HG03039 (cell line): ENCODE results near the gene NFATC4.
"Not testable (repeated sequence)": the region's sequence is repeated elsewhere in the genome, so short reads cannot be mapped to it uniquely, and the experiment has no call there.

Experiments used
- ATAC-seq: cut with Tn5 transposase; IDR thresholded peaks from one replicate; pipeline ENCODE4 v1.9.1; 2021; ENCODE audit warnings: mild to moderate bottlenecking, moderate library complexity; ENCODE audit not compliant: unreplicated experiment

The NFATC4 gene

DNA sequence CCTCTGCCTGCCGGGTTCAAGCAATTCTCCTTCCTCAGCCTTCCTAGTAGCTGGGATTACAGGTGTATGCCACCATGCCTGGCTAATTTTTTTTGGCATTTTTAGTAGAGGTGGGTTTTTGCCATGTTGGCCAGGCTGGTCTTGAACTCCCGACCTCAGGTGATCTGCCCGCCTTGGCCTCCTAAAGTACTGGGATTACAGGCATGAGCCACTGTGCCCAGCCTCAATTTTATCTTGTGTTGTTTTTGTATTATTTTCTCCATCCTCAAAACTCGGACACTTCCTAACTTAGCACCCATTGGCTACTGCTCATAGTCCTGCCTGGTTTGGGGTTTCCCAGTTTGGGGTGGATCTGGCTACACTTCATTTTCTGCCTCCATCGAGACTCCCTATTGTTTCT, 19.6 kb downstream of the NFATC4 start:
- ATAC-seq, result not testable (repeated sequence)

DNA sequence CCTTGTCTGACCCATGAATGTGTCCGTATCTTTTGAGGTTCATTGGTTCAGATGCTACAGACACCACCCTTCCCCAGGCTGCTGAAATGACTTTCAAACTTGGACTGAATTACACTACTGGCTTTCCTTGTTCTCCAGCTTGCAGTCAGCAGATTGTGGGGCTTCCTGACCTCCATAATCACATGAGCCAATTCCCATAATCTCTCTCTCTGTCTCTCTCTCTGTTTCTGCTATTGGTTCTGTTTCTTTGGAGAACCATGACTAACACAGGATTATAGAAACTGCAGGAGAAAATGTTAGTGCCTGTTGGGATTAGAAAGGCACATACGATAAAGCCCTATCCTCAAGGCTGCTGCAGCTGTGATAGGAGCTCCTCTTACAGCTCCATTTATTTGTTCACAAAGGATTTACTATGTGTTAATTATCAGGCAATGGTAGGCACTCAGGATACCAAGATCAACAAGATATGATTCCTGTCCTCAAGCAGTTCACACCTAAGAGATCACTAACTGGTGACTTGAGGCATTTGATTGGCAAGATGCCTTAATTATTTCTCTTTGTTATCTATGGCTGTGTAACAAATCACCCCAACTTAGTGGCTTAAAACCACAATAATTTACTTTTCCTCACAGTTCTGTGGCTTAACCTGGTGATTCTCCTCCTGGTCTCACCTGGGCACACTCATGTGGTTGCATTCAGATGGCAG, 20.6 kb downstream of the NFATC4 start:
- no peak for ATAC-seq

DNA sequence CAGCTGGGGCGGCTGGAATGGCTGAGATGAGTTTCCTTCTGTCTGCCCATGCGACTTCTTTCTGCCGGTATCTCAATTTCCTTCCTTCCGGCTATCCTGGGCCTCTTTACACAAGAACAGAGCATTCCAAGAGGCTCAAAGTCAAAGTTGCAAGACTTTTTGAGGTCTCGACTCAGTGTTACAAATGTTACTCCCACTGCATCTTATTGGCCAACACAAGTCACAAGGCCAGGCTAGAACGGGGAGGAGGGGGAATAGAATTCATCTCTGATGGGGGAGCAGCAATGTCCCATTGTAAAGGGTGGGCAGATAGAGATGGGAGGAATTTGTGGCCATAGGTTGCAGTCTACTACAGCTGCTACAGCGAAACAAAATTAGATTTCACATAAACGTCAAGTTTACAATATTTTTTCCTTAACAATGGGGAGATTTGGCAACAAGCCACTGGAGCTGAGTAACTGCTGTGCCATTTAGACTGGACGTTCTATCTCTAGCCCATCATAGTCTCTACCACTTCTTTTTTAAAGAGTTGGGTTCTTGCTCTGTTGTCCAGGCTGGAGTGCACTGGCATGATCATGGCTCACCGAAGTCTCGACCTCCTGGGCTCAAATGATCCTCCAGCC, 21.4 kb downstream of the NFATC4 start:
- ATAC-seq, result no peak

DNA sequence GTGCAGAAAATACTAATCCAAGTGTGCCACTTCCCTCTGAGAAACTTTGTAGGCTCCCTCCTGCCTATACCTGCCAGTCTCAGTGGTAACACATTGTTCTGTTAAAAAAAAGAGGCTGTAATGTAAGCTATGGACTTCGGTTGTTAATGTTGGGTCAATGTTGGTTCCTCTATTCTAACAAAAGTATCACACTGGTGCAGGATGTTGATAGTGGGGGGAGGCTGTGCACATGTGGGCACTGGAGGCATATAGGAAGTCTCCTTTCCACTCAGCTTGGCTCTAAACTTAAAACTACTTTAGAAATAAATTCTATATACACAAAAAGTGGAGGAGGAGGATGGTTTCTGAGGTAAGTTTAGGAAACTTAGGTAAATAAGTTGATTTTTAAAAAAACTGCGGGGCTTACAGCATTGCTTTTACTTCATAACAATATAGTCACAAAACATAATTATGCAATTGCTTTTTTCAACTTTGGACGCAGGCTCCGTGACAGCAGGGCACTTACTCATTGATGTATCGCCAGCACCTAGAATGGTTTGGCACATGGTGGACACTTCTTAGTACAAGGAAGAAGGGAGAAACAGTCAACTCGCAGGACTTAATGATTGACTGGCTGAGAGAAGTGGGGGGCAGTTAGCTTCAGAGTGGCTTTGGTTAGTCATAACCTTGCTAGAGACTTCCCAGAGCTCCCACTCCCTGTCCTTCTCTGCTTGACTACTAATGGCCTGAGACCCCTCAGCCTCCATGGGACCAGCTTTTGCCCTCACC, 22.9 kb downstream of the NFATC4 start:
- ATAC-seq, result no peak

DNA sequence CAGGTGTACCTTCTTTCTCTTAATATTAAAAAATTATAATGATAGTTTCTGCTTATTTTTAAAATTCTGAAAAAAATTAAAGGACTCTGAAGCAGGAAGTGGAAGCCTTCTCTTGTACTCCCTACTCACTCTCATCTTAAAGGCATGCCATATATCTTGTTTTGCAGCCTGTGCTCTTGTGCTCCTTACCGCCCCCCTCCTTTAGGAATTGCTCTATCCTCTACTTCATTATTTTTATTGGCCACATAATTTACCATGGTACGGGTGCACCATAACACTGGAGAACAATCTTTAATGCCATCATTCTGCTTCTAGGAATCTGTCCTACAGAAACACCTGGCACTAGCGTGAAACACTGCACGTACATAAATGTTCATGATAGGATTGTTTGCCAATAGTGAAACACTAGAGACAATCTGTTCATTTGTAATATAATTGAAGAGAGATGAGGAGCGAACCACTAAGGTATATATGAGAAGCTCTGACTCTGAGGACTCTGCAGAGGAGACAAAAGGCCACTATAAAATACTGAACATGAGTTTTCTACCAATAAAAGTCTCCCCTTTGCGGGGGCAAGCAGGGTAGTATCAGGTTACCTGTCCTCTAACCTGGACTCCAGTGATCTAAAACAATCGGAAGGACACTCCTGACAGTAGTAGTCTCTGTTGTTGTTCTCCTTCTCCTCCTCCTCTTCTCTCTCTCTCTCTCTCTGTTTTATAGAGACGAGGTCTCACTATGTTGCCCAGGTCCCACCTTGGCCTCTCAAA, 24.5 kb downstream of the NFATC4 start:
- no peak for ATAC-seq

DNA sequence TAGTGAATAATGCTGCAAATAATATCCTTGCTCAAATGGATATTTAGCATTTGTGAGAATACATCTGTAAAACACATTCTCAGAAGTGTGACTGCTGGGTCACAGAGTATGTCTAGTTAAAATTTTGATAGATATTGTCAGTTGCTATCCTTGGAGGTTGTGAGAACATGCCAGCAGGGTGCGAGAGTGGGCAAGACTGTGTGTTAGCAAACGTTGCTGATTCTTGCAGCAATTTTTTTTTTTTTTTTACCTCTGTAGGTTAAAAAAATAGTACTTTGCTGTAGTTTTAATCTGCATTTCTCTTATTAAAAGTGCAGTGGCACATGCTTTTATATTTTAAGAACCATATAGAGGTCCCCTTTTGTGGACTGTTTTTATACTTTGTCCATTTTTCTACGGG, 26.3 kb downstream of the NFATC4 start:
- no peak for ATAC-seq

DNA sequence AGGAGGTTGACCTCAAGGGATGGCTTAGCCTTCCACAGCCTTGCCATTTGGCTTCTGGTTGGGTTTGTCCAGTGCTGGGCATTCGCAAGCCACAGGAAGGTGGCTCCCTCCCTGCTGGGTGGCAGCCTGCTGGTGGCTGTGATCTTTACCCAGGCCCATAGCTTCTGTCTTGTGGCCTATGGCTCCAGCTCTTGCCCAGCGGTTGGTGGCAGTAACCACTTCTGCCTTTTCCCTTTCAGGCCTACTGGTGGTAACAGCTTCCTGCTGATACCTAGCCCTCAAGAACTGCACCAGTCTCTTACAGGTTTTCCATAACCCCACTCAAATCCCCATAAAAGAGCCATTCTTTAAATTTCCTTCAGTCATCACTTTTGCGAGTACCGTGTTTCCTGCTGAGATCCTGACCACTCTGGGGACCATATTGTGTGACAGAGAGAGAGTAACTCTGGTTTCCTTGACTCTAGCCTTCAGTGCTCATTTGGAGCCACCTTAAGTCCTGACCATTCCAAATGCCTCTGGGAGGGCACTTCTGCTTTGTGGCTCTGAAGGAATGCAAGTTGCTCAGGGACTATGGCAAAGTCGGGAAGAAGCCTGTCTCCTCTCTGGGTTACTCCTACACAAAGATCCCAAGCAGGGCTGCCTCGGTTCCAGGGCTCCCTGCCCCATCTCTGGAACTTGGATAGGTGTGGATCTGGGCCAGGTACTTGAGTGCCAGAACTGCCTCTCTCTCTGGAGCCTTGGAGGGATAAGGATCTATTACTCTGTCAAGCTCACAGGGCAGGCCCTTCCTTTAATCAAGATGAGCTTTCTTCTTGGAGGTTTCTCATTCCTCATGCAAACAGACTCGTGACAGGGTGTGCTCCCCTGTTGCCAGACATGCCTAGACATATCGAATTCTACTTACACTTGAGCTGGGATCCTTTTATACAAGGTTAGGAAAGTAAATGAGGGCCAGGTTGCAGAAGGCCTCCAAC, 27.9 kb downstream of the NFATC4 start:
- ATAC-seq, result no peak

- no peak for ATAC-seq
Measured at GRCh38 chr14:24397639-24398292, 29.8 kb downstream of the NFATC4 start.

DNA sequence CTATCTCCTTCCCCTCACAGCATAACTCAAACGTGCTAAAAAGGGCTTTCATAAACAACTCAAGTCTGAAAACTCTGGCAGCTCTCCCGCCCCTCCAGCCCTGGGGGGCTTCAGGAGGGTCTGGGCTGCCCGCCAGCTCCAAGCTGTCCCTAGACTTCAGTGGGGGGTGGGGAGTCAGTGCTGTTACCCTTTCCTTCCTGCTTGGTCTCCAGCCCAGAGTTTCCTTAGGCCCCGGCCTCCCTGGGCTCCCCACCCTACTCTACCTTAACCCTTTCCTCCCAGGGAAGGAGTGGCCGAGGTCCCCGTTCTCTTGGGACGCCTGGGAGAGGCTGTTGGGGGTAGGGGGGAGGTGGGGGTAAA, 30.3 kb downstream of the NFATC4 start:
- no peak for ATAC-seq

- ATAC-seq, result no peak
Measured at GRCh38 chr14:24398653-24399446, 30.9 kb downstream of the NFATC4 start, which contains the start of gene NYNRIN. NYNRIN (plus strand) TSS chr14:24399003; CDS start chr14:24399247, 244 bp downstream.

- ATAC-seq, result no peak
Measured at GRCh38 chr14:24399447-24399822, 31.5 kb downstream of the NFATC4 start.

DNA sequence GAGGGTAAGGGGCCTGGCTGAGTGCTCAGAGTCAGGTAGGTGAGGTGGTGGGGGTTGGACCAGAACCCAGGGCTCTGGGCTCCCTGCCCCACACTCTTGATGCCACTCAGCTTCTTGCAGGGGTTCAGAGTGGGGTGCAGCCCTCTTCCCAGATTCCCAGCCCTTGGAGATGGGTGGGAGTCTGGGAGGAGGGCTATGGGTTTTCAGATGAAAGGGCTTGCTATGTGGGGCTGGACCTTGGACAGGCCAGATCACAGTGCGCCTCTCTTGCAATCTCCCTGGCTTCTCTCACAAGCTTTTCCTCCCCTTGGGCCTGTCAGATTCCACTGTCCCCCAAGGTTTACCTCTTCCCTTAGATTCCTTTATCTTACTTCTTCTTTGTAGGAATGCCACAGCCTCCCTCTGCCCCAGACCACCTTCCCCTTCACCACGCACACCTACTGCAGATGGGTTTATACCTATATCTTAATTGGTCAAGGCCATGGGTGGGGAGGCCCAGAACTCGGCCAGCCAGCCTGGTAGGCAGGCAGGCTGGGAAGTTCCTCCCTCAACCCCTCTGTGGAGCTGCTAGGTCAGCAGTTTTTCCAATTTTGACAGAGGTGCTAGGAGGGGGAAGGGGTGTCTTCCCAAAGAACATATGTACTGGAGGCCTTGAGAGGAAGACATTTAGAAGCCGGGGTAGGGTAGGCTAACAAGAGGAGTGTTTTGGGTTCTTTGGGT, 32.2 kb downstream of the NFATC4 start:
- ATAC-seq, result no peak

- ATAC-seq, result no peak
Measured at GRCh38 chr14:24401810-24402702, 34.1 kb downstream of the NFATC4 start.

DNA sequence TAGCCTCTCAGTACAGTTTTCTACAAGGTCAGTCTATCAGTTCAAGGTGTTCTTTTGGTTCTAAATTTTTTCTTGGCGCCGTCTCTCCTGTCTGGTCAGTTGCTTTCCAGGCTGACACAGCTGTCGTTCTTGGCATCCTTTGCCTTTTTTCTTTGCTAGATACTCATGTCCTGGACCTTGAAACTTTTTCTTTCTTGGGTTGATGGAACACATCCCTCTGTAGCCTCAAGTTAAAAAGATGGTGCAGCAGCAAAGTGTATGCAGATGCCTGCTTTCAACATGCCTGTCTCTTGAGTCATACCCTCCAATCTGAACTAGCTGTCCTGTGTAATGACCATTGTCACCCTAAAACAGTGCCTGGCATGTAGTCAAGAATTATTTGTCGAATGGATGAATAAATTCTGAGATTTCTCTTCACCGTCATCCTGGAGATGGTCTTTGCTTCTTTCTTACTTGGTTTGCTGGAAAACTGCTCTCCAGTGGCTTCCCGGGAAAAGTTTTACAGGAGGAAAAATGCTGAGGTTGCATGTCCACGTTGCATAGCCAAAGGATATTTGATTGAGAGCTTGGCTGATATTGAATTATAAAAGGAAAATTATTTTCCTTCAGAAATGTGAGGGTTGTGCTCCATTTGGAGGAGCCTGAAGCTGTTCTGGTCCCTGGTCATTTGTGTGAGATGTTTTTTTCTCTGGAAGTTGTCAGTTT, 35.5 kb downstream of the NFATC4 start:
- ATAC-seq, result no peak

DNA sequence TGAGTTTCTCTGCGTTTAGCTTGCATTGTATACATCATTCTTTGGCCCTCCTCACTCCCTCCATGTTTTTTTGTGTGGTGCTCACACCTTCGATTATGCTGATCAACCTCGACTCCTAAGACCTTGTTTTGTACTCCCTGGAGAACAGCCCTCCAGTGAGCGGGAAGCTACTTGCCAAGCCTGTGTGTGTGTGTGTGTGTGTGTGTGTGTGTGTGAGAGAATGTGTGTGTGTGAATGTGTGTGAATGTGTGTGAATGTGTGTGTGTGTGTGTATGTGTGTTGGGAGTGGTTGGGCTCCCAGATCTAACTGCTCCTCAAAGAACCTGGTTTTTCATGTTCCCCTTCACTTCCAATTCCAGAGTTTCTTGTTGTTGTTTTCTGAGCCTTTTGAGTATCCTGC, 36.8 kb downstream of the NFATC4 start:
- ATAC-seq, result no peak

GRCh38 chr14:24406416-24406815, 38.4 kb downstream of the NFATC4 start:
- no peak for ATAC-seq
